IMR-90 (cell line): ENCODE measurements around the gene ZNF614. TPM values are rescaled to one million over a fixed set of nuclear protein-coding genes. Genes with fewer than 3 reads are reported as not detected.

Source experiments
- ATAC-seq: fragments of 200-7000 bp; cut with Tn5 transposase; 2 replicates; pipeline ENCODE4 v1.9.1; 2020; ENCODE audit warnings: low read depth, mild to moderate bottlenecking, moderate library complexity
- BruUV-seq: library from RNA; stranded (reverse); fragments of 400-500 nt; replicated peaks from 2 replicates; lab custom pipeline; 2021; lab: Mats Ljungman, UMichigan
- CTCF ChIA-PET: fragments of 300-600 bp; formaldehyde crosslinking; extraction: SDS; loops from one replicate; lab custom pipeline; 2021; ENCODE audit warnings: antibody characterized with exemption; lab: Yijun Ruan, JAX
- POLR2A ChIA-PET: fragments of 300-600 bp; sonication (Branson Sonifier 250); formaldehyde crosslinking; loops from one replicate; lab custom pipeline; 2022; ENCODE audit warnings: antibody characterized with exemption; ENCODE audit not compliant: unreplicated experiment; lab: Charles Lee
- DNase-seq: peaks from one replicate; pipeline ENCODE4 v3.0.0; 2013
- H2AFZ ChIP-seq: replicated peaks from 2 replicates; pipeline ENCODE3; 2013; ENCODE audit warnings: low read length, mild to moderate bottlenecking; ENCODE audit not compliant: poor library complexity
- H2AK5ac ChIP-seq: 2 replicates; pipeline ENCODE4 v1.6.1; 2013; ENCODE audit warnings: low read depth, low read length, inconsistent platforms
- H2AK9ac ChIP-seq: replicated peaks from 2 replicates; pipeline ENCODE3; 2013; ENCODE audit warnings: mild to moderate bottlenecking, low read depth, low read length, moderate library complexity; ENCODE audit not compliant: poor library complexity
- H2BK120ac ChIP-seq: 2 replicates; pipeline ENCODE4 v1.6.1; 2013; ENCODE audit warnings: low read depth, low read length, inconsistent platforms
- H2BK15ac ChIP-seq: 3 replicates; pipeline ENCODE4 v1.6.1; 2013; ENCODE audit warnings: low read depth, low read length, inconsistent platforms
- H2BK20ac ChIP-seq: 2 replicates; pipeline ENCODE4 v1.6.1; 2013; ENCODE audit warnings: low read depth, mild to moderate bottlenecking, inconsistent platforms, low read length, moderate library complexity
- H2BK5ac ChIP-seq: 2 replicates; pipeline ENCODE4 v1.6.1; 2013; ENCODE audit warnings: mild to moderate bottlenecking, low read depth, low read length, inconsistent platforms; ENCODE audit not compliant: poor library complexity, severe bottlenecking
- H3K14ac ChIP-seq: replicated peaks from 2 replicates; pipeline ENCODE4 v1.6.1; 2013; ENCODE audit warnings: low read depth, low read length, inconsistent platforms
- H3K18ac ChIP-seq: 2 replicates; pipeline ENCODE4 v1.6.1; 2013; ENCODE audit warnings: low read depth, low read length, control low read depth
- H3K23ac ChIP-seq: 2 replicates; pipeline ENCODE4 v1.6.1; 2013; ENCODE audit warnings: low read depth, low read length, inconsistent platforms
- H3K27ac ChIP-seq: 2 replicates; pipeline ENCODE4 v1.5.1; 2013; ENCODE audit warnings: mild to moderate bottlenecking, control low read depth, low read length; ENCODE audit not compliant: insufficient read depth
- H3K27me3 ChIP-seq: 2 replicates; pipeline ENCODE4 v1.6.1; 2013; ENCODE audit warnings: low read length; ENCODE audit not compliant: control insufficient read depth, insufficient read depth
- H3K36me3 ChIP-seq: 2 replicates; pipeline ENCODE4 v1.6.1; 2013; ENCODE audit warnings: low read length, mixed read lengths; ENCODE audit not compliant: control insufficient read depth, insufficient read depth
- H3K4ac ChIP-seq: 2 replicates; pipeline ENCODE4 v1.6.1; 2013; ENCODE audit warnings: low read depth, low read length, inconsistent platforms
- H3K4me1 ChIP-seq: 2 replicates; pipeline ENCODE4 v1.6.1; 2013; ENCODE audit warnings: low read length, mixed read lengths; ENCODE audit not compliant: control insufficient read depth, insufficient read depth
- H3K4me2 ChIP-seq: 2 replicates; pipeline ENCODE4 v1.6.1; 2013; ENCODE audit warnings: low read depth, mild to moderate bottlenecking, control low read depth, low read length, moderate library complexity
- H3K4me3 ChIP-seq: 2 replicates; pipeline ENCODE4 v1.5.1; 2013; ENCODE audit warnings: low read depth, mild to moderate bottlenecking, control low read depth, low read length, moderate library complexity; ENCODE audit not compliant: insufficient read depth
- H3K56ac ChIP-seq: 2 replicates; pipeline ENCODE4 v1.6.1; 2013; ENCODE audit warnings: low read length, inconsistent platforms; ENCODE audit not compliant: insufficient read depth; ENCODE audit errors: extremely low read depth
- H3K79me1 ChIP-seq, 2 experiments: 2 replicates each; pipeline ENCODE4 v1.6.1; 2013; ENCODE audit warnings: low read length in 2 of 2, inconsistent platforms in 1 of 2, low read depth in 1 of 2
- H3K9ac ChIP-seq: 2 replicates; pipeline ENCODE4 v1.6.1; 2013; ENCODE audit warnings: low read depth, low read length, control low read depth
- H3K9me1 ChIP-seq: 2 replicates; pipeline ENCODE4 v1.6.1; 2013; ENCODE audit warnings: low read length, inconsistent platforms; ENCODE audit not compliant: insufficient read depth
- H3K9me3 ChIP-seq: 2 replicates; pipeline ENCODE4 v1.6.1; 2013; ENCODE audit warnings: low read length; ENCODE audit not compliant: control insufficient read depth, insufficient read depth
- H4K20me1 ChIP-seq: 2 replicates; pipeline ENCODE4 v1.6.1; 2013; ENCODE audit warnings: low read length, inconsistent platforms; ENCODE audit not compliant: insufficient read depth
- H4K5ac ChIP-seq: 2 replicates; pipeline ENCODE4 v1.6.1; 2013; ENCODE audit warnings: mild to moderate bottlenecking, low read depth, low read length, control low read depth
- H4K8ac ChIP-seq, 2 experiments: 2 replicates each; pipeline ENCODE4 v1.6.1; 2013; ENCODE audit warnings: low read depth in 2 of 2, low read length in 2 of 2, control low read depth in 1 of 2, inconsistent platforms in 1 of 2
- H4K91ac ChIP-seq: 2 replicates; pipeline ENCODE4 v1.6.1; 2013; ENCODE audit warnings: low read depth, low read length, inconsistent platforms; ENCODE audit not compliant: insufficient read depth
- BHLHE40 ChIP-seq: fragments of 150-350 bp; IDR thresholded peaks from 2 replicates; pipeline ENCODE4 v1.6.1; 2016; ENCODE audit warnings: mild to moderate bottlenecking, low read depth, low read length
- CEBPB ChIP-seq: IDR thresholded peaks from 2 replicates; pipeline ENCODE4 v1.6.1; 2012; ENCODE audit warnings: low read depth, low read length, improper control_type of control experiment
- CHD1 ChIP-seq: IDR thresholded peaks from 2 replicates; pipeline ENCODE4 v1.6.1; 2012; ENCODE audit warnings: low read depth, low read length, improper control_type of control experiment
- CTCF ChIP-seq: conservative IDR thresholded peaks from 2 replicates; pipeline ENCODE4 v1.5.1; 2012; ENCODE audit warnings: mild to moderate bottlenecking, low read depth, low read length, improper control_type of control experiment
- ELK1 ChIP-seq: fragments of 150-350 bp; IDR thresholded peaks from 2 replicates; pipeline ENCODE4 v1.6.1; 2016; ENCODE audit warnings: low read depth, mild to moderate bottlenecking, low read length, moderate library complexity, borderline replicate concordance
- FOS ChIP-seq: fragments of 150-350 bp; IDR thresholded peaks from 2 replicates; pipeline ENCODE4 v1.6.1; 2016; ENCODE audit warnings: low read depth, low read length
- MAFK ChIP-seq: IDR thresholded peaks from 2 replicates; pipeline ENCODE4 v1.6.1; 2012; ENCODE audit warnings: low read depth, low read length, improper control_type of control experiment
- MAZ ChIP-seq: IDR thresholded peaks from 2 replicates; pipeline ENCODE4 v1.6.1; 2012; ENCODE audit warnings: low read depth, mild to moderate bottlenecking, low read length, improper control_type of control experiment, moderate library complexity, borderline replicate concordance
- MXI1 ChIP-seq: IDR thresholded peaks from 2 replicates; pipeline ENCODE4 v1.6.1; 2012; ENCODE audit warnings: low read depth, mild to moderate bottlenecking, low read length, moderate library complexity, borderline replicate concordance
- NFE2L2 ChIP-seq: fragments of 150-350 bp; IDR thresholded peaks from 2 replicates; pipeline ENCODE4 v1.6.1; 2016; ENCODE audit warnings: low read depth, mild to moderate bottlenecking, low read length
- POLR2A ChIP-seq: IDR thresholded peaks from 2 replicates; pipeline ENCODE4 v1.6.1; 2012; ENCODE audit warnings: mild to moderate bottlenecking, low read depth, low read length
- RAD21 ChIP-seq: IDR thresholded peaks from 2 replicates; pipeline ENCODE4 v1.6.1; 2012; ENCODE audit warnings: low read length, improper control_type of control experiment
- RCOR1 ChIP-seq: IDR thresholded peaks from 2 replicates; pipeline ENCODE4 v1.6.1; 2012; ENCODE audit warnings: mild to moderate bottlenecking, low read length, improper control_type of control experiment; ENCODE audit not compliant: insufficient replicate concordance
- RFX5 ChIP-seq: IDR thresholded peaks from 2 replicates; pipeline ENCODE4 v1.8.0; 2012; ENCODE audit warnings: low read depth, mild to moderate bottlenecking, low read length, moderate library complexity
- SMC3 ChIP-seq: fragments of 150-350 bp; IDR thresholded peaks from 2 replicates; pipeline ENCODE4 v1.6.1; 2016; ENCODE audit warnings: low read depth, mild to moderate bottlenecking, antibody characterized with exemption, low read length, moderate library complexity
- USF2 ChIP-seq: fragments of 150-350 bp; IDR thresholded peaks from 2 replicates; pipeline ENCODE4 v1.6.1; 2017; ENCODE audit warnings: mild to moderate bottlenecking, antibody characterized with exemption, low read length, low read depth
- WGBS, 2 experiments: methylation state at CpG; one replicate each; pipeline versions ENCODE4 v1.1.5 to v1.1.7; 2013; ENCODE audit warnings: missing lambda C conversion rate in 2 of 2; ENCODE audit not compliant: insufficient read length in 1 of 2; ENCODE audit errors: extremely low coverage in 2 of 2; 5-methylcytosine and 5-hydroxymethylcytosine counted together
- dilution Hi-C: fragments of 300-500 bp; cut with HindIII; formaldehyde crosslinking; loops from one replicate; pipeline ENCODE4 v1.14.3; 2018; ENCODE audit warnings: low sequenced_read_pairs; ENCODE audit not compliant: unreplicated experiment
- in situ Hi-C: fragments of 300-500 bp; cut with MboI; formaldehyde crosslinking; loops from 3 replicates; pipeline ENCODE4 v1.14.3; 2019; ENCODE audit warnings: low sequenced_read_pairs, inconsistent platforms, mixed read lengths
- intact Hi-C: fragments of 100-400 bp; cut with micrococcal nuclease; formaldehyde crosslinking; loops from 2 replicates; pipeline ENCODE4 v1.10.0; 2022
- polyA plus RNA-seq, 3 experiments: library from polyadenylated mRNA; depleted of rRNA; stranded (reverse); fragments of >200 nt; gene quantifications; 2 replicates each; pipeline ENCODE4 v1.2.3, GENCODE V29; 2012; ENCODE audit warnings: low replicate concordance in 1 of 3
- total RNA-seq: library from RNA; depleted of rRNA; stranded (reverse); fragments of >200 nt; gene quantifications from 2 replicates; pipeline ENCODE4 v1.2.3, GENCODE V29; 2012

Gene ZNF614
- total and polyA plus RNA-seq, 2 of the 4 experiments (the other 2 are of a cell fraction): 3.4 to 12.4 TPM

- no peak for ATAC-seq
Observed at GRCh38 chr19:52069653-52070052, 41.5 kb upstream of the ZNF614 start.

More at GRCh38 chr19:52069653-52070052, 41.5 kb upstream of the ZNF614 start:
- no peak overlapping the region for H2AK5ac ChIP-seq
- TF ChIP-seq RFX5: no peak
- no peak for TF ChIP-seq SMC3
- no peak for TF ChIP-seq ELK1
- no peak for TF ChIP-seq FOS
- TF ChIP-seq USF2: no peak
- TF ChIP-seq MAZ: no peak
- no peak for TF ChIP-seq MAFK
- TF ChIP-seq CHD1: no peak
- no peak for TF ChIP-seq MXI1
- TF ChIP-seq BHLHE40: no peak
- no peak for TF ChIP-seq POLR2A
- no peak for TF ChIP-seq RAD21
- TF ChIP-seq CEBPB: no peak
- TF ChIP-seq NFE2L2: no peak
- TF ChIP-seq RCOR1: no peak
- TF ChIP-seq CTCF: no peak
- DNase-seq: no peak
- H2BK20ac ChIP-seq: no peak overlapping the region
- H2BK5ac ChIP-seq: no peak overlapping the region
- H3K27me3 ChIP-seq: no peaks in the 10 kb centered on the region
- peaks cover 72% of the 10 kb centered on the region for H3K9me3 ChIP-seq
- H4K91ac ChIP-seq: no peak overlapping the region
- WGBS, 2 experiments: no CpG with 5 or more reads among the region's 2 CpGs
- H3K27ac ChIP-seq: no peak overlapping the region
- H2BK15ac ChIP-seq: no peak overlapping the region
- ChIA-PET CTCF (no interaction called here), POLR2A (no interaction called here)
- no peak overlapping the region for H2AK9ac ChIP-seq
- H4K5ac ChIP-seq: no peak overlapping the region
- H3K14ac ChIP-seq: no peak overlapping the region
- no peak overlapping the region for H3K18ac ChIP-seq
- H3K79me1 ChIP-seq: peaks cover 11% of the 10 kb centered on the region in 2 experiments
- H3K9ac ChIP-seq: no peak overlapping the region
- no peaks in the 10 kb centered on the region for H3K9me1 ChIP-seq
- H2AFZ ChIP-seq: no peak overlapping the region
- no peak overlapping the region for H3K4ac ChIP-seq
- no peaks in the 10 kb centered on the region for H4K20me1 ChIP-seq
- H3K4me3 ChIP-seq: no peak overlapping the region
- dilution Hi-C loops: no loop called here
- peaks cover 60% of the 10 kb centered on the region for H3K36me3 ChIP-seq
- no TSS peak for BruUV-seq
- intact Hi-C loops: no loop called here
- no peak overlapping the region for H3K56ac ChIP-seq
- H3K4me2 ChIP-seq: no peak overlapping the region
- no peak overlapping the region for H3K23ac ChIP-seq
- H3K4me1 ChIP-seq: no peaks in the 10 kb centered on the region
- H4K8ac ChIP-seq: no peak overlapping the region
- in situ Hi-C loops: no loop called here
- H2BK120ac ChIP-seq: no peak overlapping the region
